ENCODE results near the gene SLC6A17.

Gene SLC6A17

GRCh38 chr1:110215621-110216515, 65.6 kb downstream of the SLC6A17 start:
- no peak overlapping the region for H3K9ac ChIP-seq (ENCODE audit: low read depth, low read length)
- peaks cover 16% of the 10 kb centered on the region; the same call in 1 of the 2 replicates for H3K4me1 ChIP-seq (ENCODE audit: insufficient read depth, low read length)
- H3K27me3 ChIP-seq (ENCODE audit: insufficient read depth, low read length) = peaks cover 34% of the 10 kb centered on the region
- H3K27ac ChIP-seq (ENCODE audit: low read length) = no peak overlapping the region
- H3K9me3 ChIP-seq (ENCODE audit: insufficient read depth, low read depth, low read length) = no peaks in the 10 kb centered on the region
- no peaks in the 10 kb centered on the region for H3K36me3 ChIP-seq (ENCODE audit: insufficient read depth, low read depth, low read length)
- H3K4me3 ChIP-seq (ENCODE audit: low read length) = no peak overlapping the region

GRCh38 chr1:110216844-110217444, 66.7 kb downstream of the SLC6A17 start:
- H3K9ac ChIP-seq (ENCODE audit: low read depth, low read length) = no peak overlapping the region
- no peak overlapping the region for H3K27ac ChIP-seq (ENCODE audit: low read length)
- H3K4me1 ChIP-seq (ENCODE audit: insufficient read depth, low read length) = peaks cover 16% of the 10 kb centered on the region; the same call in 1 of the 2 replicates
- peaks cover 23% of the 10 kb centered on the region for H3K27me3 ChIP-seq (ENCODE audit: insufficient read depth, low read length)
- H3K4me3 ChIP-seq (ENCODE audit: low read length) = no peak overlapping the region
- H3K9me3 ChIP-seq (ENCODE audit: insufficient read depth, low read depth, low read length) = no peaks in the 10 kb centered on the region
- H3K36me3 ChIP-seq (ENCODE audit: insufficient read depth, low read depth, low read length) = no peaks in the 10 kb centered on the region

GRCh38 chr1:110218137-110218536, 67.8 kb downstream of the SLC6A17 start:
- H3K36me3 ChIP-seq (ENCODE audit: insufficient read depth, low read depth, low read length) = no peaks in the 10 kb centered on the region
- H3K9ac ChIP-seq (ENCODE audit: low read depth, low read length) = no peak overlapping the region
- H3K27ac ChIP-seq (ENCODE audit: low read length) = no peak overlapping the region
- no peak overlapping the region for H3K4me3 ChIP-seq (ENCODE audit: low read length)
- no peaks in the 10 kb centered on the region for H3K9me3 ChIP-seq (ENCODE audit: insufficient read depth, low read depth, low read length)
- peaks cover 11% of the 10 kb centered on the region for H3K27me3 ChIP-seq (ENCODE audit: insufficient read depth, low read length)
- H3K4me1 ChIP-seq (ENCODE audit: insufficient read depth, low read length) = peaks cover 5% of the 10 kb centered on the region; the same call in 1 of the 2 replicates

- H3K9ac ChIP-seq (ENCODE audit: low read depth, low read length) = no peak overlapping the region
- peaks cover 5% of the 10 kb centered on the region; the same call in 1 of the 2 replicates for H3K27me3 ChIP-seq (ENCODE audit: insufficient read depth, low read length)
Measured at GRCh38 chr1:110218739-110219138, 68.4 kb downstream of the SLC6A17 start.

GRCh38 chr1:110220324-110220723, 70.0 kb downstream of the SLC6A17 start:
- Histone ChIP-seq H3K27ac (ENCODE audit: low read length) (no peak overlapping the region), H3K4me1 (ENCODE audit: insufficient read depth, low read length) (no peaks in the 10 kb centered on the region), H3K27me3 (ENCODE audit: insufficient read depth, low read length) (no peaks in the 10 kb centered on the region), H3K4me3 (ENCODE audit: low read length) (no peak overlapping the region), H3K9ac (ENCODE audit: low read depth, low read length) (no peak overlapping the region), H3K9me3 (ENCODE audit: insufficient read depth, low read depth, low read length) (no peaks in the 10 kb centered on the region), H3K36me3 (ENCODE audit: insufficient read depth, low read depth, low read length) (0 out of 2 replicates have a peak, but pooled peaks cover 11% of the 10 kb centered on the region)

More at GRCh38 chr1:110218739-110219138, 68.4 kb downstream of the SLC6A17 start:
- no peaks in the 10 kb centered on the region for H3K9me3 ChIP-seq (ENCODE audit: insufficient read depth, low read depth, low read length)
- no peak overlapping the region for H3K4me3 ChIP-seq (ENCODE audit: low read length)
- 0 out of 2 replicates have a peak, but pooled peaks cover 4% of the 10 kb centered on the region for H3K36me3 ChIP-seq (ENCODE audit: insufficient read depth, low read depth, low read length)
- no peak overlapping the region for H3K27ac ChIP-seq (ENCODE audit: low read length)
- no peaks in the 10 kb centered on the region for H3K4me1 ChIP-seq (ENCODE audit: insufficient read depth, low read length)

- Histone ChIP-seq H3K9me3 (ENCODE audit: insufficient read depth, low read depth, low read length) (no peaks in the 10 kb centered on the region), H3K27me3 (ENCODE audit: insufficient read depth, low read length) (no peaks in the 10 kb centered on the region), H3K27ac (ENCODE audit: low read length) (no peak overlapping the region), H3K36me3 (ENCODE audit: insufficient read depth, low read depth, low read length) (0 out of 2 replicates have a peak, but pooled peaks cover 11% of the 10 kb centered on the region), H3K4me3 (ENCODE audit: low read length) (no peak overlapping the region), H3K4me1 (ENCODE audit: insufficient read depth, low read length) (no peaks in the 10 kb centered on the region), H3K9ac (ENCODE audit: low read depth, low read length) (no peak overlapping the region)
Measured at GRCh38 chr1:110221119-110221518, 70.8 kb downstream of the SLC6A17 start.

- Histone ChIP-seq H3K4me1 (ENCODE audit: insufficient read depth, low read length) (no peaks in the 10 kb centered on the region), H3K27me3 (ENCODE audit: insufficient read depth, low read length) (no peaks in the 10 kb centered on the region), H3K4me3 (ENCODE audit: low read length) (no peak overlapping the region), H3K27ac (ENCODE audit: low read length) (no peak overlapping the region), H3K36me3 (ENCODE audit: insufficient read depth, low read depth, low read length) (peaks cover 11% of the 10 kb centered on the region; the same call in 1 of the 2 replicates), H3K9me3 (ENCODE audit: insufficient read depth, low read depth, low read length) (no peaks in the 10 kb centered on the region), H3K9ac (ENCODE audit: low read depth, low read length) (no peak overlapping the region)
Measured at GRCh38 chr1:110223127-110223526, 72.8 kb downstream of the SLC6A17 start.

- H3K9ac ChIP-seq (ENCODE audit: low read depth, low read length) = no peak overlapping the region
Measured at GRCh38 chr1:110223581-110223980, 73.3 kb downstream of the SLC6A17 start.

GRCh38 chr1:110224240-110224995, 74.1 kb downstream of the SLC6A17 start:
- Histone ChIP-seq H3K9me3 (ENCODE audit: insufficient read depth, low read depth, low read length) (no peaks in the 10 kb centered on the region), H3K27me3 (ENCODE audit: insufficient read depth, low read length) (no peaks in the 10 kb centered on the region), H3K27ac (ENCODE audit: low read length) (no peak overlapping the region), H3K4me3 (ENCODE audit: low read length) (no peak overlapping the region), H3K36me3 (ENCODE audit: insufficient read depth, low read depth, low read length) (peaks cover 11% of the 10 kb centered on the region; the same call in 1 of the 2 replicates), H3K4me1 (ENCODE audit: insufficient read depth, low read length) (no peaks in the 10 kb centered on the region), H3K9ac (ENCODE audit: low read depth, low read length) (no peak overlapping the region)

More at GRCh38 chr1:110223581-110223980, 73.3 kb downstream of the SLC6A17 start:
- Histone ChIP-seq H3K36me3 (ENCODE audit: insufficient read depth, low read depth, low read length) (peaks cover 11% of the 10 kb centered on the region; the same call in 1 of the 2 replicates), H3K4me3 (ENCODE audit: low read length) (no peak overlapping the region), H3K9me3 (ENCODE audit: insufficient read depth, low read depth, low read length) (no peaks in the 10 kb centered on the region), H3K27ac (ENCODE audit: low read length) (no peak overlapping the region), H3K27me3 (ENCODE audit: insufficient read depth, low read length) (no peaks in the 10 kb centered on the region), H3K4me1 (ENCODE audit: insufficient read depth, low read length) (no peaks in the 10 kb centered on the region)

GRCh38 chr1:110225212-110225611, 74.9 kb downstream of the SLC6A17 start:
- no peak overlapping the region for H3K27ac ChIP-seq (ENCODE audit: low read length)
- no peaks in the 10 kb centered on the region for H3K4me1 ChIP-seq (ENCODE audit: insufficient read depth, low read length)
- H3K27me3 ChIP-seq (ENCODE audit: insufficient read depth, low read length) = no peaks in the 10 kb centered on the region
- peaks cover 11% of the 10 kb centered on the region; the same call in 1 of the 2 replicates for H3K36me3 ChIP-seq (ENCODE audit: insufficient read depth, low read depth, low read length)
- no peaks in the 10 kb centered on the region for H3K9me3 ChIP-seq (ENCODE audit: insufficient read depth, low read depth, low read length)
- no peak overlapping the region for H3K9ac ChIP-seq (ENCODE audit: low read depth, low read length)
- no peak overlapping the region for H3K4me3 ChIP-seq (ENCODE audit: low read length)

GRCh38 chr1:110225756-110226404, 75.6 kb downstream of the SLC6A17 start:
- H3K9me3 ChIP-seq (ENCODE audit: insufficient read depth, low read depth, low read length) = no peaks in the 10 kb centered on the region
- no peaks in the 10 kb centered on the region for H3K4me1 ChIP-seq (ENCODE audit: insufficient read depth, low read length)
- H3K9ac ChIP-seq (ENCODE audit: low read depth, low read length) = no peak overlapping the region
- no peaks in the 10 kb centered on the region for H3K27me3 ChIP-seq (ENCODE audit: insufficient read depth, low read length)
- no peak overlapping the region for H3K4me3 ChIP-seq (ENCODE audit: low read length)
- H3K27ac ChIP-seq (ENCODE audit: low read length) = no peak overlapping the region
- H3K36me3 ChIP-seq (ENCODE audit: insufficient read depth, low read depth, low read length) = peaks cover 11% of the 10 kb centered on the region; the same call in 1 of the 2 replicates
